Activated T-cell treated with anti-CD3 and anti-CD28 coated beads for 1 hour (primary cell): ENCODE results near the gene LETMD1.
A peak's percentile ranks its signal among the peaks of the same experiment; 100 is the strongest.
"Not testable (repeated sequence)": the region's sequence is repeated elsewhere in the genome, so short reads cannot be mapped to it uniquely, and the experiment has no call there.

Experiments used
- DNase-seq: peaks from one replicate; pipeline ENCODE4 v3.0.0-alpha.2; 2020; ENCODE audit warnings: low read depth

LETMD1 gene

GRCh38 chr12:51047655-51048540, at the start of gene LETMD1:
Gene LETMD1 (plus strand): TSS chr12:51048327. CDS start chr12:51048357, 30 bp downstream.
- peak; percentile 86 for DNase-seq

GRCh38 chr12:50999093-50999492, 49.0 kb upstream of the LETMD1 start:
- DNase-seq = no peak

GRCh38 chr12:51000245-51000644, 47.9 kb upstream of the LETMD1 start:
- DNase-seq = no peak

- no peak for DNase-seq
These were observed 46.3 kb upstream of the LETMD1 start for GRCh38 chr12:51001799-51002198.

- DNase-seq = no peak
These were observed 43.6 kb upstream of the LETMD1 start for GRCh38 chr12:51004504-51004903.

GRCh38 chr12:51005030-51005429, 43.1 kb upstream of the LETMD1 start:
- DNase-seq = no peak

- DNase-seq = no peak
These were observed 42.5 kb upstream of the LETMD1 start for GRCh38 chr12:51005671-51006070.

- DNase-seq = no peak
These were observed 39.6 kb upstream of the LETMD1 start for GRCh38 chr12:51008329-51009055.

- DNase-seq = peak; percentile 39
These were observed 39.1 kb upstream of the LETMD1 start for GRCh38 chr12:51009056-51009440.

GRCh38 chr12:51011955-51012354, 36.2 kb upstream of the LETMD1 start:
- no peak for DNase-seq

GRCh38 chr12:51012570-51013236, 35.4 kb upstream of the LETMD1 start:
- DNase-seq = no peak

GRCh38 chr12:51013441-51013840, 34.7 kb upstream of the LETMD1 start:
- DNase-seq = no peak

- not testable (repeated sequence) for DNase-seq
These were observed 33.7 kb upstream of the LETMD1 start for GRCh38 chr12:51014467-51014866.

GRCh38 chr12:51017452-51017851, 30.7 kb upstream of the LETMD1 start:
- DNase-seq = no peak

GRCh38 chr12:51018956-51019355, 29.2 kb upstream of the LETMD1 start:
- no peak for DNase-seq

- DNase-seq = no peak
These were observed 28.2 kb upstream of the LETMD1 start for GRCh38 chr12:51019927-51020326.

- DNase-seq = no peak
These were observed 27.5 kb upstream of the LETMD1 start for GRCh38 chr12:51020448-51021182.

GRCh38 chr12:51021694-51022093, 26.4 kb upstream of the LETMD1 start:
- no peak for DNase-seq

- DNase-seq = no peak
These were observed 24.3 kb upstream of the LETMD1 start for GRCh38 chr12:51023625-51024382.

- DNase-seq = no peak
These were observed 22.7 kb upstream of the LETMD1 start for GRCh38 chr12:51025338-51025835.
